Measurements from ENCODE around the gene CD4.
A peak's percentile ranks its signal among the peaks of the same experiment; 100 is the strongest.
"Not testable (repeated sequence)": the region's sequence is repeated elsewhere in the genome, so short reads cannot be mapped to it uniquely, and the experiment has no call there.

CD4 gene

DNA sequence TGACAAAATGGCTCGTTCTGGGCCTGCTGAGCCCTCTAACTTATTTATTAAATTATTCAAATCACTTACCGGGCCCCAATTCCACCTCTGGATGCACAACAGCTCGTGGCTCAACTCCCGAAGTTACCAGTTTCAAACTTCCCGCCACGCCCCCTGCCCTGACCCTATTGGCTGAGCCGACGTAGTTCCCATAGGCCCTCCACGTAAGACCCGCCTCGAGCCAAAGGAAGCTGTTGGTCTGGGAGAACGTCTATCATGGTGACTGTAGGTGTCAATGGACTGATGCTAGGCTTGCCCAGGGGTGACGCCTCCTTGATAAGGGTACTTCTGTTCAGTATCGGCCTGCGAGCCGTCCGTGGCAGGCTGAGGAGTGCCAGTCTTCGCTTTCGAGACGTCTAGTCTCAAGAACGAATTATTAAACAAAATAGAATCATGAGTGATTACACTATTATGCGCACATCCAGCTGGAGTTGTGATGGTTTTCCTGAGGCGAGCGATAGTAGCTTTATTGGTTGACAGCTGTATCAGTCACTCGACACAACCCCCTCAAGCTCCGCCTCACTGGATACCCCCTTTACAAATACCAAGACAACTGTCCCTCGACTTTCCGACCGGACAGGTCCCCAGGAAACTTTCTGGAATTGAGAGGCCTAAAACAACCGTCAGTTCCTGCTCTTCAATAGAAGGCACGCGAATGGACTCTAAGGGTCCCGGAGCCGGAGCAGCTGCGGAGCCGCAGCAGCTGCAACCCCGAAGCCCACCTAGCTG, 62.0 kb downstream of the CD4 start, which contains the start of gene CDCA3:
TSS of gene CDCA3 (minus strand) at position 134 of the 768 bp plus-strand sequence. CDS start 334 bp downstream, outside the sequence.
- DNase-seq: peak; percentile 86

GRCh38 chr12:6851921-6852650, 62.8 kb downstream of the CD4 start, which contains the start of gene USP5:
TSS of gene USP5 (plus strand) at chr12:6852150. CDS start at chr12:6852180, 30 bp downstream.
- DNase-seq: peak; percentile 97

GRCh38 chr12:6852651-6853354, 63.5 kb downstream of the CD4 start:
- peak; percentile 25 for DNase-seq

DNA sequence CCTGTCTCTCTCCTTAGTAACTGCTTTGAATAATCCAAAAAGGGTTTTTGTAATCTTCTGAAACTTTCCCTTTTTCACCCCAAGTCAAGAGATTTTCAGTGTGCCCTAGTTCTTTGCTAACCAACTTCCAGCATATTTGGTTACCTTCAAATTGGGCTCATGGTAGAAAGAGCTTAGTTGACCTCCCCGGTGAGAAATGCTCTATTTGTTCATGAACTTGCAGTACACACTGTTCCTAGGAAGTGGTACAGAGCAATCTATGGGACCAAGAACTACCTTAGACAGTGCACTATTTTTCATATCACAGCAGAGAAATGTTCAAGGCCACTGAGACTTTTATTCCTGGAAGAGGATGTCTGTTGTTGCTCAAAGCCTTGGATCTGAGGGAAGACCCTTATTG, 64.3 kb downstream of the CD4 start:
- no peak for DNase-seq

GRCh38 chr12:6854036-6854435, 64.7 kb downstream of the CD4 start:
- DNase-seq: no peak

GRCh38 chr12:6855322-6855721, 66.0 kb downstream of the CD4 start:
- DNase-seq: no peak

DNA sequence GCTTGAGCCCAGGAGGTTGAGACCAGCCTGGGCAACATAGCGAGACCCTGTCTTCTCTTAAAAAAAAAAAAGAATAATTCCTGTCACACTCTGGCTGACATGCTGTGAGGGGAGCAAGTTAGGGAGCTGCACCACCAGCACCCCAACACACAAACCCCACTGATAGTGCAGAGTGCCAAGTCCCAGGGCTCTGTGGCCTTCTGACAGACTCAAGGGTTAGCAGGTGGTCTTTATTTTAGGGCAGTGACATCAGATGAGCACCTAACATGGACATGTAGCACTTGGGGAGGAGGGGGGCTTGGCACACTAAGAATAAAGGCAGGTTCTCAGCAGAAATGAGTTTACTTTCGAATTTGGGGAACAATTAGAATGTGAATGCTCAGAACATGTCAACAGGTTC, 69.5 kb downstream of the CD4 start:
- DNase-seq: no peak

GRCh38 chr12:6860116-6860515, 70.8 kb downstream of the CD4 start:
- no peak for DNase-seq

GRCh38 chr12:6860942-6861341, 71.6 kb downstream of the CD4 start:
- no peak for DNase-seq

DNA sequence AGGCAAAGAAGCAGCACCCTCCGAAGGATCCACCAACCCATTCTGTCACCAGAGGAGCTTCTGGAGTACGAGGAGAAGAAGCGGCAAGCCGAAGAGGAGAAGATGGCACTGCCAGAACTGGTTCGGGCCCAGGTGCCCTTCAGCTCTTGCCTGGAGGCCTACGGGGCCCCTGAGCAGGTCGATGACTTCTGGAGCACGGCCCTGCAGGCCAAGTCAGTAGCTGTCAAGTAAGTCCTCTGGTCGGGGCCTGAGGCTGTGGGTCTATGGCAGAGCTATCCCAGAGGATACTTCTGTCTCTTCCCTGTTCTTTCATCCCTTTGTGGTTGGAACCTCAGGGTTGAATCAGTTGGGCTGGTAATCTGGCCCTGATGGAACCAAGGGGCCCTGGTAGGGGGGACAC, 72.1 kb downstream of the CD4 start:
- no peak for DNase-seq

DNA sequence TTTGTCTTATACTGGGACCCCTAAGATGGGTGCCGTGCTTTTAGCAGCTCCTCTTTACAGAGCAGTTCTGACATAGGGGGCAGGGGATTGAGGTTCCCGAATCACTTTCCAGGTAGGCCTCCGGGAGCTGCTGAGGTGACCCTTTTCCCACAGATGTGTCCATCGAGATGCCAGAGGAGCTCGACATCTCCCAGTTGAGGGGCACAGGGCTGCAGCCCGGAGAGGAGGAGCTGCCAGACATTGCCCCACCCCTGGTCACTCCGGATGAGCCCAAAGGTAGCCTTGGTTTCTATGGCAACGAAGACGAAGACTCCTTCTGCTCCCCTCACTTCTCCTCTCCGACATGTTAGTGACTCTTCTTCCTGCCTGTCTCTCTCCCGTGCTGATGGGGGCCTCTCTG, 73.7 kb downstream of the CD4 start:
- no peak for DNase-seq

GRCh38 chr12:6863586-6864321, 74.4 kb downstream of the CD4 start:
- no peak for DNase-seq

- not testable (repeated sequence) for DNase-seq
Observed at GRCh38 chr12:6865307-6865706, 76.0 kb downstream of the CD4 start.

DNA sequence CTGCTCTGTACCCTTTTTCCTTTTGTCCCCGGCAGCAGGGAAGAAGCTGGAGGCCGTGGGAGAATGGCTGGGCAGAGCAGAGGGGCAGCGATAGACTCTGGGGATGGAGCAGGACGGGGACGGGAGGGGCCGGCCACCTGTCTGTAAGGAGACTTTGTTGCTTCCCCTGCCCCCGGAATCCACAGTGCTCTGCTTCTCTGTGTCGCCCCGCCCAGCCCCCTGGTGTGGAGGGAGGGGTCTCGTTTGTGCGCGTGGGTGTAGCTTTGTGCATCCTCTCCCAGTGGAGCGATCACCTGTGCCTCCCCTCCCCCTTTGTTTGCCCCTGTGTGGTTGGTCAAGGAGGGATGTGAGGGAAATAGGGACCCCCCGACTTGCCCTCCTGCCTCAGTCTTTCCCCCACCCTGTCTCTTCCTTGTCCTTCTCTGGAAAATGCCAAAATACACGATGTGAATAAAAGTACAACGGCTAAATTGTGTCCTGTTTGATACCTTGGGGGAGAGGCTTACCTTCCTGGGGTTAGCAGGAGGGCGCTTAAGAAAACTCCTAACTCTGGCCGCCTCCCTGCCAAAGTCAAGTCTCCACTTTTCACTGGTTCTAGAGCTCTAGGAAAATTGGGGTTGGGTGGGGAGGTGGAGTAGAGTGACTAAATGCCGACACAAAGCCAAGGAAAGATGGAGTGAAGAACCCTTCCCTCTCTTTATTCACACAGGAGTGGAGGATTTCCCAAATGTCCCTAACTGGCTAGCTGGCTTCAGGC, 77.0 kb downstream of the CD4 start:
- no peak for DNase-seq

GRCh38 chr12:6866920-6867412, 77.6 kb downstream of the CD4 start:
- DNase-seq: no peak

- peak; percentile 67 for DNase-seq
Observed at GRCh38 chr12:6867413-6868210, 78.3 kb downstream of the CD4 start, which contains the start of gene TPI1. TSS of gene TPI1 (plus strand) at chr12:6867531. CDS start at chr12:6867567, 36 bp downstream.

- no peak for DNase-seq
Observed at GRCh38 chr12:6868211-6869048, 79.1 kb downstream of the CD4 start.

- no peak for DNase-seq
Observed at GRCh38 chr12:6869049-6870021, 80.0 kb downstream of the CD4 start.

GRCh38 chr12:6870304-6870703, 81.0 kb downstream of the CD4 start:
- DNase-seq: not testable (repeated sequence)

All from GOT3 (cell line).